Measurements from ENCODE around the gene COQ8B.
"Not testable (repeated sequence)": the region's sequence is repeated elsewhere in the genome, so short reads cannot be mapped to it uniquely, and the experiment has no call there.

Gene COQ8B

GRCh38 chr19:40740747-40741146, 24.1 kb upstream of the COQ8B start:
- H3K9me3 ChIP-seq (ENCODE audit: control insufficient read depth, insufficient read depth, low read length), result no peaks in the 10 kb centered on the region
- H3K4me3 ChIP-seq (ENCODE audit: low read depth, low read length), result no peak overlapping the region
- no peak overlapping the region for H3K9ac ChIP-seq (ENCODE audit: low read depth, low read length)
- H3K36me3 ChIP-seq (ENCODE audit: control insufficient read depth, insufficient read depth, low read length), result peaks cover 29% of the 10 kb centered on the region
- no peaks in the 10 kb centered on the region for H3K27me3 ChIP-seq (ENCODE audit: control insufficient read depth, insufficient read depth, low read length)
- H3K4me1 ChIP-seq (ENCODE audit: control insufficient read depth, insufficient read depth, low read length), result peaks cover 7% of the 10 kb centered on the region

- Histone ChIP-seq H3K36me3 (ENCODE audit: control insufficient read depth, insufficient read depth, low read length) (peaks cover 36% of the 10 kb centered on the region), H3K4me1 (ENCODE audit: control insufficient read depth, insufficient read depth, low read length) (peaks cover 5% of the 10 kb centered on the region), H3K4me3 (ENCODE audit: low read depth, low read length) (no peak overlapping the region), H3K9me3 (ENCODE audit: control insufficient read depth, insufficient read depth, low read length) (no peaks in the 10 kb centered on the region), H3K27me3 (ENCODE audit: control insufficient read depth, insufficient read depth, low read length) (no peaks in the 10 kb centered on the region), H3K9ac (ENCODE audit: low read depth, low read length) (no peak overlapping the region)
Measured at GRCh38 chr19:40739871-40740703, 23.4 kb upstream of the COQ8B start.

- Histone ChIP-seq H3K9me3 (ENCODE audit: control insufficient read depth, insufficient read depth, low read length) (no peaks in the 10 kb centered on the region), H3K4me3 (ENCODE audit: low read depth, low read length) (no peak overlapping the region), H3K27me3 (ENCODE audit: control insufficient read depth, insufficient read depth, low read length) (no peaks in the 10 kb centered on the region), H3K9ac (ENCODE audit: low read depth, low read length) (no peak overlapping the region), H3K4me1 (ENCODE audit: control insufficient read depth, insufficient read depth, low read length) (peaks cover 2% of the 10 kb centered on the region), H3K36me3 (ENCODE audit: control insufficient read depth, insufficient read depth, low read length) (peaks cover 40% of the 10 kb centered on the region)
Measured at GRCh38 chr19:40739030-40739839, 22.5 kb upstream of the COQ8B start.

GRCh38 chr19:40737102-40737644, 20.5 kb upstream of the COQ8B start:
- no peak overlapping the region for H3K9ac ChIP-seq (ENCODE audit: low read depth, low read length)
- no peaks in the 10 kb centered on the region for H3K27me3 ChIP-seq (ENCODE audit: control insufficient read depth, insufficient read depth, low read length)
- H3K4me1 ChIP-seq (ENCODE audit: control insufficient read depth, insufficient read depth, low read length), result peaks cover 2% of the 10 kb centered on the region
- no peaks in the 10 kb centered on the region for H3K9me3 ChIP-seq (ENCODE audit: control insufficient read depth, insufficient read depth, low read length)
- H3K4me3 ChIP-seq (ENCODE audit: low read depth, low read length), result no peak overlapping the region
- peaks cover 39% of the 10 kb centered on the region for H3K36me3 ChIP-seq (ENCODE audit: control insufficient read depth, insufficient read depth, low read length)

- H3K9ac ChIP-seq (ENCODE audit: low read depth, low read length), result no peak overlapping the region
- H3K4me3 ChIP-seq (ENCODE audit: low read depth, low read length), result no peak overlapping the region
- H3K9me3 ChIP-seq (ENCODE audit: control insufficient read depth, insufficient read depth, low read length), result no peaks in the 10 kb centered on the region
- H3K36me3 ChIP-seq (ENCODE audit: control insufficient read depth, insufficient read depth, low read length), result peaks cover 36% of the 10 kb centered on the region
- H3K4me1 ChIP-seq (ENCODE audit: control insufficient read depth, insufficient read depth, low read length), result peaks cover 2% of the 10 kb centered on the region
- H3K27me3 ChIP-seq (ENCODE audit: control insufficient read depth, insufficient read depth, low read length), result no peaks in the 10 kb centered on the region
Measured at GRCh38 chr19:40736661-40737060, 20.0 kb upstream of the COQ8B start.

- H3K4me3 ChIP-seq (ENCODE audit: low read depth, low read length), result no peak overlapping the region
- no peaks in the 10 kb centered on the region for H3K27me3 ChIP-seq (ENCODE audit: control insufficient read depth, insufficient read depth, low read length)
- H3K9me3 ChIP-seq (ENCODE audit: control insufficient read depth, insufficient read depth, low read length), result no peaks in the 10 kb centered on the region
- peaks cover 33% of the 10 kb centered on the region for H3K36me3 ChIP-seq (ENCODE audit: control insufficient read depth, insufficient read depth, low read length)
- H3K4me1 ChIP-seq (ENCODE audit: control insufficient read depth, insufficient read depth, low read length), result no peaks in the 10 kb centered on the region
- no peak overlapping the region for H3K9ac ChIP-seq (ENCODE audit: low read depth, low read length)
Measured at GRCh38 chr19:40735013-40735771, 18.5 kb upstream of the COQ8B start.

- peaks cover 30% of the 10 kb centered on the region for H3K36me3 ChIP-seq (ENCODE audit: control insufficient read depth, insufficient read depth, low read length)
- H3K9me3 ChIP-seq (ENCODE audit: control insufficient read depth, insufficient read depth, low read length), result no peaks in the 10 kb centered on the region
Measured at GRCh38 chr19:40733149-40733548, 16.5 kb upstream of the COQ8B start.

GRCh38 chr19:40732304-40732703, 15.6 kb upstream of the COQ8B start:
- H3K4me3 ChIP-seq (ENCODE audit: low read depth, low read length); H3K9me3 ChIP-seq (ENCODE audit: control insufficient read depth, insufficient read depth, low read length); H3K4me1 ChIP-seq (ENCODE audit: control insufficient read depth, insufficient read depth, low read length); H3K9ac ChIP-seq (ENCODE audit: low read depth, low read length); H3K27me3 ChIP-seq (ENCODE audit: control insufficient read depth, insufficient read depth, low read length): not testable (repeated sequence)
- H3K36me3 ChIP-seq (ENCODE audit: control insufficient read depth, insufficient read depth, low read length), result peaks cover 26% of the 10 kb centered on the region

More at GRCh38 chr19:40733149-40733548, 16.5 kb upstream of the COQ8B start:
- Histone ChIP-seq H3K4me1 (ENCODE audit: control insufficient read depth, insufficient read depth, low read length) (no peaks in the 10 kb centered on the region), H3K4me3 (ENCODE audit: low read depth, low read length) (no peak overlapping the region), H3K9ac (ENCODE audit: low read depth, low read length) (no peak overlapping the region), H3K27me3 (ENCODE audit: control insufficient read depth, insufficient read depth, low read length) (no peaks in the 10 kb centered on the region)

GRCh38 chr19:40730065-40730464, 13.4 kb upstream of the COQ8B start:
- peaks cover 11% of the 10 kb centered on the region for H3K36me3 ChIP-seq (ENCODE audit: control insufficient read depth, insufficient read depth, low read length)

GRCh38 chr19:40726279-40726678, 9.6 kb upstream of the COQ8B start:
- no peak overlapping the region for H3K4me3 ChIP-seq (ENCODE audit: low read depth, low read length)
- H3K36me3 ChIP-seq (ENCODE audit: control insufficient read depth, insufficient read depth, low read length), result no peaks in the 10 kb centered on the region
- no peaks in the 10 kb centered on the region for H3K9me3 ChIP-seq (ENCODE audit: control insufficient read depth, insufficient read depth, low read length)
- no peak overlapping the region for H3K9ac ChIP-seq (ENCODE audit: low read depth, low read length)
- H3K4me1 ChIP-seq (ENCODE audit: control insufficient read depth, insufficient read depth, low read length), result no peaks in the 10 kb centered on the region
- H3K27me3 ChIP-seq (ENCODE audit: control insufficient read depth, insufficient read depth, low read length), result no peaks in the 10 kb centered on the region

More at GRCh38 chr19:40730065-40730464, 13.4 kb upstream of the COQ8B start:
- not testable (repeated sequence) for H3K27me3 ChIP-seq (ENCODE audit: control insufficient read depth, insufficient read depth, low read length); H3K4me1 ChIP-seq (ENCODE audit: control insufficient read depth, insufficient read depth, low read length); H3K9me3 ChIP-seq (ENCODE audit: control insufficient read depth, insufficient read depth, low read length); H3K4me3 ChIP-seq (ENCODE audit: low read depth, low read length); H3K9ac ChIP-seq (ENCODE audit: low read depth, low read length)

- no peak overlapping the region for H3K4me3 ChIP-seq (ENCODE audit: low read depth, low read length)
- H3K9ac ChIP-seq (ENCODE audit: low read depth, low read length), result no peak overlapping the region
- H3K9me3 ChIP-seq (ENCODE audit: control insufficient read depth, insufficient read depth, low read length), result no peaks in the 10 kb centered on the region
- no peaks in the 10 kb centered on the region for H3K27me3 ChIP-seq (ENCODE audit: control insufficient read depth, insufficient read depth, low read length)
- no peaks in the 10 kb centered on the region for H3K36me3 ChIP-seq (ENCODE audit: control insufficient read depth, insufficient read depth, low read length)
- no peaks in the 10 kb centered on the region for H3K4me1 ChIP-seq (ENCODE audit: control insufficient read depth, insufficient read depth, low read length)
Measured at GRCh38 chr19:40724855-40725254, 8.2 kb upstream of the COQ8B start.
